ENCODE results near the gene NUP62CL. TPM values are rescaled to one million over a fixed set of nuclear protein-coding genes. Genes with fewer than 3 reads are reported as not detected.
A peak's percentile ranks its signal among the peaks of the same experiment; 100 is the strongest.

The NUP62CL gene
- total RNA-seq, 1 donor from 2014 or later: not detected

DNA sequence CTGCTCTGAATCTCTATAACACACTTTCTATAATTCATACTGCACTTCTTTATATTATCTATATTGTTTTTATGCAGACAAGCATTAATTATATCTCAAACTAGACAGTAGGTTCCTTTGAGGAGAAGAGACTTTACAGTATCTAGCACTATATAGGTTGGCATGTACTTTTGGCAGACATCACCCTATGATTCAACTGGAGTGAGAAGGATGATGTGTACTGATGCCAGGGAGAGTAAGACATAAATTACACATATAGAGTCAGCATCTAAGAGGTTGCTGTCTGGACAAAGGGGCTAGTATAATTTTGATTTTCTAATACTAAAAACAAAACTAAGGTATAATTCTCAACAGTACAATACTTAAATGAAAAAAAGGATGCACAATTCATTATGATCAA is 82.5 kb downstream of the NUP62CL start:
- no peaks in the 10 kb centered on the region for H3K9me3 ChIP-seq
- H3K27ac ChIP-seq: no peak overlapping the region
- intact Hi-C loops (cut with DNase I): no loop called here
- no peaks in the 10 kb centered on the region for H3K4me1 ChIP-seq
- TF ChIP-seq, protein P1, sequence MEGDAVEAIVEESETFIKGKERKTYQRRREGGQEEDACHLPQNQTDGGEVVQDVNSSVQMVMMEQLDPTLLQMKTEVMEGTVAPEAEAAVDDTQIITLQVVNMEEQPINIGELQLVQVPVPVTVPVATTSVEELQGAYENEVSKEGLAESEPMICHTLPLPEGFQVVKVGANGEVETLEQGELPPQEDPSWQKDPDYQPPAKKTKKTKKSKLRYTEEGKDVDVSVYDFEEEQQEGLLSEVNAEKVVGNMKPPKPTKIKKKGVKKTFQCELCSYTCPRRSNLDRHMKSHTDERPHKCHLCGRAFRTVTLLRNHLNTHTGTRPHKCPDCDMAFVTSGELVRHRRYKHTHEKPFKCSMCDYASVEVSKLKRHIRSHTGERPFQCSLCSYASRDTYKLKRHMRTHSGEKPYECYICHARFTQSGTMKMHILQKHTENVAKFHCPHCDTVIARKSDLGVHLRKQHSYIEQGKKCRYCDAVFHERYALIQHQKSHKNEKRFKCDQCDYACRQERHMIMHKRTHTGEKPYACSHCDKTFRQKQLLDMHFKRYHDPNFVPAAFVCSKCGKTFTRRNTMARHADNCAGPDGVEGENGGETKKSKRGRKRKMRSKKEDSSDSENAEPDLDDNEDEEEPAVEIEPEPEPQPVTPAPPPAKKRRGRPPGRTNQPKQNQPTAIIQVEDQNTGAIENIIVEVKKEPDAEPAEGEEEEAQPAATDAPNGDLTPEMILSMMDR (IDR thresholded peaks at IDR 0.05): no peak
- no peak overlapping the region for H3K4me3 ChIP-seq
- no peaks in the 10 kb centered on the region for H3K27me3 ChIP-seq
- no peak for DNase-seq (ENCODE audit: low spot score in 2 of 2)
- no peaks in the 10 kb centered on the region for H3K36me3 ChIP-seq

DNA sequence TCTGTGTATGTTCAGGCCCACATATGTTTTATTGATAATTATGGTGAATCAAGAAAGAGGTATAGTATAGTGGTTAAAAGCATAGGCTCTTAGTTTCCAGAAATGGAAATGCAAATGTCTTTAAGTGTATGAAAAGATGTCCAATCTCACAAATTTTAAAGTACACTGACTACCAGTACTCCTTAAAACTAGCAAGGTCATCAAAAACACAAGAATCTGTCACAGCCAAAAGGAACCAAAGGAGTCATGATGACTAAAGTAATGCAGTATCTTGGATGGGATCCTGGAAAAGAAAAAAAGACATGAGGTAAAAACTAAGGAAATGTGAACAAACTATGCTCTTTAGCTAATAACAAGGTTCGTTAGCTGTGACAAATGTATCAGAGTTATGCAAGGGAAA is 87.0 kb downstream of the NUP62CL start:
- Histone ChIP-seq H3K4me1 (no peaks in the 10 kb centered on the region), H3K4me3 (peak overlapping the region; percentile 60 to 66), H3K9me3 (no peaks in the 10 kb centered on the region), H3K27me3 (no peaks in the 10 kb centered on the region), H3K36me3 (peaks cover 3 to 9% of the 10 kb centered on the region in 2 donors), H3K27ac (no peak overlapping the region)
- DNase-seq (ENCODE audit: low spot score in 2 of 2): no peak
- intact Hi-C loops (cut with DNase I): loop anchor here (5.0 to 10.0 kb wide), 2 partner anchors 114 to 973 kb away; partner anchors contain the start of genes ATG4A, MORC4 and PSMD10
- TF ChIP-seq, protein P1 (IDR thresholded peaks at IDR 0.05): no peak

DNA sequence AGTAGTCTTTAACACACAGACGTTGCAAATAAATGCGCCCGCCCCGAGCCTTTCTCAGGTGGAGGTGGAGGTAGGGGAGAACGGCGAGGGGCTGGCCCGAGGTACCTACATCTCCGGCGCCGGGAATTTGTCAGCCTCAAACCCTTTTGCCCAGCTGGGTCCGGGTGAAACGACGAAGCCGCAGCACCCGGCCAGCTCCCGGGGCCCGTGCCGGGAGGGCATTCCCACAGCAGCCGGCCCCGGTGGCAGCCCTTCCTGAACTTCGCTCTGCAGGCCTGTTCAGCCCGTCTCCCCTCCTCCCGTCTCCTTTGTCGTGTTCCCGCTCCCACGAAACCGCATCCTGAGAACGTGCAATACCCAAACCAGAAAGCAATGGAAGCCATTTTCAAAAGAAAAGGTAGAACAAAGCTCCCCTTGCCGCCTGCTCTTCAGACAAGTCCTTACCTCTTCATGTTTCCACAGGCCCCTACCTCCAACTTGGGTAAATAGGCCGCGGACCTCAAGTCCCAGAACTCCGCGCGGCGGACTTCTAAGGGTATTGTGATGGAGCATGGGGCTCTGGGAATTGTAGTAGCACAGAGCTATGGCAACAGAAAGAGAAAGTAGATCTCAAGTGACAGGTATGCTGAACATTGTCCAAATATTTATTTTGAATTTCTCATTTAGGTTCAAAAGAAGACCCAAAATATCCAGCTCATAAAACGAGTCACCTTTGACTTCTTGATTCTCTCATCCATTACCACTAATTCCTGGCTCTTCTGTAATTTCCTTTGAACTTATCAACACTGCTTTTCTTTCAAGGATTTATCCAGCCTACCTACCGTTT is 87.7 kb downstream of the NUP62CL start, which contains the start of gene RBM41:
Gene RBM41, minus strand, starts transcription at position 501 of the 826 bp plus-strand sequence. Its CDS starts 49 bp downstream, at position 452.
- Histone ChIP-seq H3K36me3 (peaks cover 3 to 9% of the 10 kb centered on the region in 2 donors), H3K27ac (peak within 1 kb of the TSS; percentile 8 to 42), H3K27me3 (no peaks in the 10 kb centered on the region), H3K9me3 (no peaks in the 10 kb centered on the region), H3K4me3 (peak within 1 kb of the TSS; percentile 60 to 66), H3K4me1 (no peaks in the 10 kb centered on the region)
- TF ChIP-seq, protein P1 (IDR thresholded peaks at IDR 0.05): no peak
- peak; percentile 48 to 80 for DNase-seq (ENCODE audit: low spot score in 2 of 2)
- intact Hi-C loops (cut with DNase I): loop anchor here (5.0 to 10.0 kb wide), 2 partner anchors 114 to 974 kb away; partner anchors contain the start of genes ATG4A, MORC4 and PSMD10

DNA sequence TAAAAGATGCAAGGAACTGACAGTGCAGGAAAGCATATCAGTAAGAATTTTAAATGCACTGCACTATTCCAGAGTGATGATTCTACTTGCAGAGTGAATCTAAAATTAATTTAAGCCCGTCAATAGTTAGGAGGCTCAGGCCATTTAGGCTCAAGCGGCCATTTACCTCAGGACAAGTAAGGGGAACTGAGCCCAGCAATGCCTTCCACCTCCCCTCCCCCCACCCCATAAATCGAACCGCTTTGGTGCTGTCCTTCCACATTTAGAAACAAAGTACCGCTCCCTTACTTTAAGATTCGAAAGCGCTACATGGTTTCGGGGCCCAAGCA is 88.3 kb downstream of the NUP62CL start:
- Histone ChIP-seq H3K27ac (no peak overlapping the region), H3K36me3 (peaks cover 3 to 9% of the 10 kb centered on the region in 2 donors), H3K4me1 (no peaks in the 10 kb centered on the region), H3K27me3 (no peaks in the 10 kb centered on the region), H3K4me3 (peak overlapping the region; percentile 60 to 66), H3K9me3 (no peaks in the 10 kb centered on the region)
- intact Hi-C loops (cut with DNase I): loop anchor here (5.0 to 10.0 kb wide), 2 partner anchors 113 to 974 kb away; partner anchors contain the start of genes ATG4A, MORC4 and PSMD10
- no peak for DNase-seq (ENCODE audit: low spot score in 2 of 2)
- TF ChIP-seq, protein P1 (IDR thresholded peaks at IDR 0.05): no peak

DNA sequence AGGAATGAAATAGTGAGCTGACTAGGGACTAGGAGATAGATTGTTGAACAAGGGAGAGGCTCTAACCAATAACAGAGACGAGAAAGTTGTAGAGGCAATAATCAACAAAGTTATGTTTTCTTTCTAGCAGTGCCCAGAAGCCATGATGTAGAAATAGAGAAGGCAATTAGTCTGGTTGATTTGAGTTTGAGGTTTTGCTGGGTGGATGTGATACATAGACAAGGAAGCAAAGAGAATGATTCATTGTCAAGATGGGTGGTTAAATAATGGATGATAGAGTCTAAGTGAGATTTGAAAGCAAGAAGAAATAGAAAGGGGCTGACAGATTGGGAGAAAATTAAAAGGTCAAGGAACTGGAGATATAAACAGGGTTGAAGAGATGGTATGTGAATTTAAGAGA is 98.8 kb downstream of the NUP62CL start:
- no peaks in the 10 kb centered on the region for H3K36me3 ChIP-seq
- TF ChIP-seq, protein P1 (IDR thresholded peaks at IDR 0.05): no peak
- no peak overlapping the region for H3K4me3 ChIP-seq
- H3K9me3 ChIP-seq: peaks cover 0 to 4% of the 10 kb centered on the region in 2 donors
- intact Hi-C loops (cut with DNase I): no loop called here
- H3K27me3 ChIP-seq: no peaks in the 10 kb centered on the region
- no peaks in the 10 kb centered on the region for H3K4me1 ChIP-seq
- no peak overlapping the region for H3K27ac ChIP-seq
- DNase-seq (ENCODE audit: low spot score in 2 of 2): no peak
